BE2C (cell line): ENCODE measurements around the gene ELOVL2.

ENCODE experiments used
- DNase-seq: peaks from one replicate; pipeline ENCODE4 v3.0.0-alpha.2; 2020
- H3K27me3 ChIP-seq: fragments of 250-450 bp; sonication (Bioruptor Pico); 2 replicates; pipeline ENCODE4 v1.5.1; 2020; ENCODE audit warnings: mild to moderate bottlenecking
- H3K36me3 ChIP-seq: fragments of 250-450 bp; sonication (Bioruptor Pico); 2 replicates; pipeline ENCODE4 v1.5.1; 2020; ENCODE audit warnings: mild to moderate bottlenecking
- H3K4me1 ChIP-seq: fragments of 250-450 bp; sonication (Bioruptor Pico); 2 replicates; pipeline ENCODE4 v1.5.1; 2020
- H3K4me3 ChIP-seq: 2 replicates; pipeline ENCODE4 v1.5.1; 2011; ENCODE audit warnings: low read depth, low read length
- H3K9me3 ChIP-seq: fragments of 250-450 bp; sonication (Bioruptor Pico); 2 replicates; pipeline ENCODE4 v1.5.1; 2020
- TF ChIP-seq, protein P1 (sequence below): IDR thresholded peaks from 2 replicates; pipeline ENCODE4 v1.5.1; 2012; ENCODE audit warnings: mild to moderate bottlenecking, low read depth, low read length

ELOVL2 gene

DNA sequence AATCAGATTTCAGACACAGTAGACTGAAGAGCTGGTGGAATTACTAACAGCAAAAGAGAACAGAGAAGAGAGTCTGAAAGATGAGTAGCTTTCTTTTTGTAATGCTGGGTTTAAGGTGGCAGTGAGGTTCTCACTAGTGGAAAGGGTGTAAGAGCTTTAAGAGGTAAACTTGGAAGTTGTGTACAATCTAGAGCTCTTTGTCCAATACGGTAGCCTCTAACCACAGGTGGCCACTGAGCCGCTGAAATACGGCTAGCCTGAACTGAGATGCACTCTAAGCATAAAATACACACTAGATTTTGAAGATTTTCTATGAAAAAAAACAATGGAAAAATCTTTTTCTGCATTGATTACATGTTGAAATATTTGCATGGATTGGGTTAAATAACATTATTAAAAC lies 4.0 kb downstream of the ELOVL2 start:
- H3K27me3 ChIP-seq: peaks cover 59% of the 10 kb centered on the region
- TF ChIP-seq, protein P1, sequence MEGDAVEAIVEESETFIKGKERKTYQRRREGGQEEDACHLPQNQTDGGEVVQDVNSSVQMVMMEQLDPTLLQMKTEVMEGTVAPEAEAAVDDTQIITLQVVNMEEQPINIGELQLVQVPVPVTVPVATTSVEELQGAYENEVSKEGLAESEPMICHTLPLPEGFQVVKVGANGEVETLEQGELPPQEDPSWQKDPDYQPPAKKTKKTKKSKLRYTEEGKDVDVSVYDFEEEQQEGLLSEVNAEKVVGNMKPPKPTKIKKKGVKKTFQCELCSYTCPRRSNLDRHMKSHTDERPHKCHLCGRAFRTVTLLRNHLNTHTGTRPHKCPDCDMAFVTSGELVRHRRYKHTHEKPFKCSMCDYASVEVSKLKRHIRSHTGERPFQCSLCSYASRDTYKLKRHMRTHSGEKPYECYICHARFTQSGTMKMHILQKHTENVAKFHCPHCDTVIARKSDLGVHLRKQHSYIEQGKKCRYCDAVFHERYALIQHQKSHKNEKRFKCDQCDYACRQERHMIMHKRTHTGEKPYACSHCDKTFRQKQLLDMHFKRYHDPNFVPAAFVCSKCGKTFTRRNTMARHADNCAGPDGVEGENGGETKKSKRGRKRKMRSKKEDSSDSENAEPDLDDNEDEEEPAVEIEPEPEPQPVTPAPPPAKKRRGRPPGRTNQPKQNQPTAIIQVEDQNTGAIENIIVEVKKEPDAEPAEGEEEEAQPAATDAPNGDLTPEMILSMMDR: no peak
- DNase-seq: no peak
- H3K4me1 ChIP-seq: no peaks in the 10 kb centered on the region
- H3K9me3 ChIP-seq: no peaks in the 10 kb centered on the region
- no peaks in the 10 kb centered on the region for H3K36me3 ChIP-seq
- no peak overlapping the region for H3K4me3 ChIP-seq

DNA sequence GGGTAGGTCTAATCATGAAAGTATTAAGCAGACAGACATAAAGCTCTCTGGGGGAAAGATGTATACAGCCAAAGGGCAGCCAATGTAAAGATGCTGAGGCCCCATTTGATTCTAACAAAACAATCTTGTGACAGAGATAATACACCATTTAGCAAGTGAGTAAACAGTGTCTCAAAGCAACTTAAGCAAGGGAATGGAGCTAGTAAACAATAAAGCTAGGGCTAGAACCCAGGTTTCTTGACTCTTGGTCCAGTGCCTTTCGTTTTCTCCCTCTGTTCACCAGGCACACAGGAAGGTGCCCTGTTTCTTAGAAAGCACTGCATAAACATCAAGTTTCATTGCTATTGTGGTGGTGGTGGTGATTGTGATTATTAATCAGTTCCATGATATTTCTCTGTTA lies 5.1 kb downstream of the ELOVL2 start:
- TF ChIP-seq, protein P1: no peak
- DNase-seq: no peak
- H3K27me3 ChIP-seq: peaks cover 48% of the 10 kb centered on the region
- no peaks in the 10 kb centered on the region for H3K9me3 ChIP-seq
- H3K36me3 ChIP-seq: no peaks in the 10 kb centered on the region
- H3K4me3 ChIP-seq: no peak overlapping the region
- no peaks in the 10 kb centered on the region for H3K4me1 ChIP-seq

DNA sequence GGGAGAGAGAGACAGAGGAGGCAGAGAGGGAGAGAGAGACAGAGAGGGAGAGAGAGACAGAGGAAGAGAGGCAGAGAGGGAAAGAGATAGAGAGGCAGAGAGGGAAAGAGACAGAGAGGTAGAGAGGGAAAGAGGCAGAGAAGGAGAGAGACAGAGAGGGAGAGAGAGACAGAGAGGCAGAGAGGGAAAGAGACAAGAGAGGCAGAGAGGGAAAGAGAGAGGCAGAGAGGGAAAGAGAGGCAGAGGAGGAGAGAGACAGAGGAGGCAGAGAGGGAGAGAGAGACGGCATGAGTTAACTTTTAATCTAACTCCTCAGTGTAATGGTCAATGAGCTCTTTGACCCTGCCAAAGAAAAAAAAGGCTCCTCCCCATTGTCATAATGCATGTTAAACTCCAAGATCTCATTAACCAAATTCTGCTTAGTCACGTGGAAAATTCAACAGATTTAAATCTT lies 7.1 kb downstream of the ELOVL2 start:
- Histone ChIP-seq H3K4me3 (no peak overlapping the region), H3K4me1 (no peaks in the 10 kb centered on the region), H3K36me3 (no peaks in the 10 kb centered on the region), H3K27me3 (peaks cover 32% of the 10 kb centered on the region), H3K9me3 (no peaks in the 10 kb centered on the region)
- DNase-seq: no peak
- TF ChIP-seq, protein P1: no peak

DNA sequence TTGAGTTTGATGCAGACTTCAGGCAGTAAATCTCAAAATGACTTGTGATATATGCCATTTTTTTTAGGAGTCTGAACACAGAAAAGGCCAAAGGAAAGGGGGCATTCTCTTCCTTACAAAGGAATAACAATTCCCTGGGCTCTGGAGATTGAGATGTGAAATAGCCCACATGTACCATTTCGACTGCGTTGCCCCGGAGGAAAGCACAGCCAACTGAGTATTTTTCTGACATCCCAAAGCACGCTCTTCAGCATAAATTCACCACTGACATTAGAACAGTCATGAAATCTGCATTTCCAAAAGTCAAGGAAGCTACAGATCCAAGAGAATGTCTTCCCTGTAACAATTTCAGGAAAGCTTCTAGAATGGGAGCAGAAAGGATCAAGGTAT lies 7.8 kb downstream of the ELOVL2 start:
- DNase-seq: no peak
- TF ChIP-seq, protein P1: no peak
- no peaks in the 10 kb centered on the region for H3K4me1 ChIP-seq
- peaks cover 25% of the 10 kb centered on the region for H3K27me3 ChIP-seq
- H3K36me3 ChIP-seq: no peaks in the 10 kb centered on the region
- H3K9me3 ChIP-seq: no peaks in the 10 kb centered on the region
- H3K4me3 ChIP-seq: no peak overlapping the region

DNA sequence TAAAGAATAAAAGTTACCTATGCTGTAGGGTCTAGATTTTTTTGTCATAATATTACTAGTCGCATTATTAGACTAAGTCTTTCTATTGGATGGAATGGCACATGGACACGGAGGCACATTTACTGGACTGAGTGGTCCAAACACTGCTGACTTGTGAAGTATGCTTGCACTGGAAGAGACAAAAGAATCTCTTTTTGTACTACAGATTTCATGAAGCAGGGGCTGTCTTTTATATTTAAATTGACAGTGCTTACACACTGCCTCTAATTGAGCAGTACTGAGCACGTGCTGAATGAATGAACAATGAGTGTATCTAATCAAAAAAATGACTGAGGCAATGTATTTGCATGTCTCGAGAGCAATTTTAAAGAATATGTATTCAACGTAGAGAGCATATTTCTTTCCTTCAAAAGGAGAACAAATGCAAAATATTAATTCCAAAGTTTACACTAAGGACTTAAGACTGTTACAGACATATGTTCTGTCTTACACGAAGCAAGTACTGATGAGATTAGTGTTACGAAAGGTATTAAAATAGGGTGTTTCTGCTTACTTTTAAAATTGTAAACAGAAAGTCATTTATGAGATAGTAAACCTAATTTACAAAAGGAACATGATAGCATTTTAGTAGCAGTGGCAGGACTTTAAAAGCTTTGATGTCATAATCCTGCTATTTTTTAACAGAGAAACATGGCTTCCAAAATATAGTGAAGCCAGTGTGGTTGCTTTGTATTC lies 8.3 kb downstream of the ELOVL2 start:
- Histone ChIP-seq H3K4me3 (no peak overlapping the region), H3K36me3 (no peaks in the 10 kb centered on the region), H3K4me1 (no peaks in the 10 kb centered on the region), H3K27me3 (peaks cover 20% of the 10 kb centered on the region), H3K9me3 (no peaks in the 10 kb centered on the region)
- TF ChIP-seq, protein P1: no peak
- no peak for DNase-seq

DNA sequence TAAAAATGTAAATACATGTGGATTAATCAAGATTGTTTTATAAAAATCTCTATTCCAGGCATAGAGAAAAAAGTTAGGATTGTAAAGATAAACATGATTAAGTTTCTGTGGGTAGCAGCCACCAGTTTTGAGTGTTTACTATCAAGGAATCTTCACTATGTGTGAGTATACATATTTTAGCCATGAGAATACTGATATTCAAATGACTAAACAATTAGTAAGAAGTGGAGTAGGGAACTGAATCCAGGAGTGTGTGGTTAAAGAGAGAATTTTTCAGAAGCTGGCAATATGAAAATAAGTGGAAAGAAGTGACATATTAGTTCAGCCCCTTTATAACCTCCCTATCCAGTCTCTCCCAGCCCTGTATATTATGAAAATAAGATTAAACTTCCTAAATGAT lies 10.3 kb downstream of the ELOVL2 start:
- Histone ChIP-seq H3K36me3 (no peaks in the 10 kb centered on the region), H3K4me3 (no peak overlapping the region), H3K9me3 (no peaks in the 10 kb centered on the region), H3K4me1 (no peaks in the 10 kb centered on the region), H3K27me3 (peaks cover 8% of the 10 kb centered on the region)
- TF ChIP-seq, protein P1: no peak
- no peak for DNase-seq
